ENCODE data around the gene KDM2B. TPM values are rescaled to one million over a fixed set of nuclear protein-coding genes. Genes with fewer than 3 reads are reported as not detected.

KDM2B gene
- total RNA-seq, 3 donors from 2014 or later: 47.3 to 51.8 (median 48.6) TPM

GRCh38 chr12:121446750-121447149 is 134.1 kb downstream of the KDM2B start:
- no peak for ATAC-seq

GRCh38 chr12:121444842-121445202 is 136.0 kb downstream of the KDM2B start:
- no peaks in the 10 kb centered on the region for H3K9me3 Mint-ChIP-seq
- H3K27me3 Mint-ChIP-seq (ENCODE audit: low read depth): no peaks in the 10 kb centered on the region
- ATAC-seq (no peak), DNase-seq (no peak)
- H3K4me1 Mint-ChIP-seq (ENCODE audit: low read depth): peaks cover 6% of the 10 kb centered on the region
- H3K36me3 Mint-ChIP-seq (ENCODE audit: insufficient read depth): peaks cover 15% of the 10 kb centered on the region
- H3K4me3 Mint-ChIP-seq: no peak overlapping the region

More at GRCh38 chr12:121446750-121447149, 134.1 kb downstream of the KDM2B start:
- Mint-ChIP-seq H3K27me3 (ENCODE audit: low read depth) (no peaks in the 10 kb centered on the region), H3K9me3 (no peaks in the 10 kb centered on the region), H3K4me3 (no peak overlapping the region), H3K36me3 (ENCODE audit: insufficient read depth) (peaks cover 8% of the 10 kb centered on the region), H3K4me1 (ENCODE audit: low read depth) (peaks cover 9% of the 10 kb centered on the region)
- no peak for DNase-seq

GRCh38 chr12:121443911-121444841 is 136.6 kb downstream of the KDM2B start:
- ATAC-seq (no peak), DNase-seq (no peak)
- no peaks in the 10 kb centered on the region for H3K27me3 Mint-ChIP-seq (ENCODE audit: low read depth)
- H3K4me1 Mint-ChIP-seq (ENCODE audit: low read depth): peaks cover 6% of the 10 kb centered on the region
- no peak overlapping the region for H3K4me3 Mint-ChIP-seq
- H3K9me3 Mint-ChIP-seq: no peaks in the 10 kb centered on the region
- H3K36me3 Mint-ChIP-seq (ENCODE audit: insufficient read depth): peaks cover 16% of the 10 kb centered on the region

DNA sequence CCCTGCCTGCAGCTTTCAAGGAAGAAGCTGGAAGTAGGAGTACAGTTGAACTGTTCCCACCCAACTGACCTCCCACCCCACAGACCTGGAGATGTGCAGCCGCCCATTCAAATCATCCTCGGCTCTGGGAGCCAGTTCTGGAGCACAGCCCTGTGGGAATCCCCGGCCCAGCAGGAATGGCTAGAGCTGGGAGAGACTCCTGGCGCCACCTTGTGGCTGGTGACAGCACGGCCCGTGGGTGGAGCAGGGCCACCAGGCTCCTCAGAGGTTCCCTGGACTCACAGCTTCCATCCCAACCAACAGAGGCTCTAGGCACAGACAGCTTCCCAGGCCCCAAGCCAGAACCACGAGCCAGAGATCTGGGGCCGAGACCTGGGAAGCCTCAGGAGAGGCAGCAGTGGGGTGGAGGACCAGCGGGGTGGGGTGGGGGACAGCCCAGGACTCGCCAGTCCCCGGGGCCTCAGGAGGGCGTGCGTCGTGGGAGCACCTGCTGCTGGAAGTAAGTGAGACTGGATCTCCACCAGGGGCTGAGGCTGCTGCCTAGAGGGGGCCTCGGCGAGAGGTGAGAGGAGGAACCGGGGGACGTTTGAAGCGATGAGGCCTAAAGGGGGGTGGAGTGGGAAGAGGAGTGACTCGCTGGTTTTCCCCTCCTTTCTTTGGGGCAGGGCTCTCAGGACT is 137.5 kb downstream of the KDM2B start:
- peaks cover 15% of the 10 kb centered on the region for H3K36me3 Mint-ChIP-seq (ENCODE audit: insufficient read depth)
- H3K4me3 Mint-ChIP-seq: no peak overlapping the region
- H3K4me1 Mint-ChIP-seq (ENCODE audit: low read depth): peaks cover 3% of the 10 kb centered on the region
- ATAC-seq (peak; percentile 85 to 89), DNase-seq (peak; percentile 70)
- no peaks in the 10 kb centered on the region for H3K9me3 Mint-ChIP-seq
- H3K27me3 Mint-ChIP-seq (ENCODE audit: low read depth): no peaks in the 10 kb centered on the region

GRCh38 chr12:121442028-121442948 is 138.5 kb downstream of the KDM2B start:
- DNase-seq: no peak
- no peak overlapping the region for H3K4me3 Mint-ChIP-seq
- peaks cover 20% of the 10 kb centered on the region for H3K36me3 Mint-ChIP-seq (ENCODE audit: insufficient read depth)
- no peaks in the 10 kb centered on the region for H3K9me3 Mint-ChIP-seq
- peaks cover 3% of the 10 kb centered on the region for H3K4me1 Mint-ChIP-seq (ENCODE audit: low read depth)
- no peaks in the 10 kb centered on the region for H3K27me3 Mint-ChIP-seq (ENCODE audit: low read depth)
- no peak for ATAC-seq

- no peak overlapping the region for H3K4me3 Mint-ChIP-seq
- H3K9me3 Mint-ChIP-seq: no peaks in the 10 kb centered on the region
- ATAC-seq: no peak
Measured at GRCh38 chr12:121441555-121441954, 139.3 kb downstream of the KDM2B start.

DNA sequence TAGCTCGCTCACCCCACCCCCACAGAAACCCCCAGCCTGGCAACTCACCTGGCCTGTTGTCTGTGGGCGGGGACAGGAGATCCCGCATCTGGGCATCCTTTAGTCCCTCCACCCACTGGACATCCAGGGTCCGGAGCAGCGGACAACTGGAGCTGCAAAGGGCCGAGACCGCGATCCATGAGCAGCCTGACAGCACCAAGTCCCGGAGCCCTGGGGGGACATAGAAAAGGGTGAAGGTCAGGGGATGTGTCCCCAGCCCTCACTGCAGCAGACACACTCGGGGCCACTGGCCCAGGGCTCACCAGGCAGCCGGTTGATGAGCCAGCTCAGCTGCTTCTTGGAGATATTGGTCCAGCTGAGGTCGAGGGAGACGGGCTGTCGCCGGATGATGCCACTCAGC is 140.1 kb downstream of the KDM2B start:
- H3K9me3 Mint-ChIP-seq: no peaks in the 10 kb centered on the region
- H3K4me3 Mint-ChIP-seq: no peak overlapping the region
- H3K27me3 Mint-ChIP-seq (ENCODE audit: low read depth): no peaks in the 10 kb centered on the region
- ATAC-seq (no peak), DNase-seq (no peak)
- H3K36me3 Mint-ChIP-seq (ENCODE audit: insufficient read depth): peaks cover 30% of the 10 kb centered on the region
- H3K4me1 Mint-ChIP-seq (ENCODE audit: low read depth): peaks cover 3% of the 10 kb centered on the region

More at GRCh38 chr12:121441555-121441954, 139.3 kb downstream of the KDM2B start:
- Mint-ChIP-seq H3K36me3 (ENCODE audit: insufficient read depth) (peaks cover 25% of the 10 kb centered on the region), H3K4me1 (ENCODE audit: low read depth) (peaks cover 3% of the 10 kb centered on the region), H3K27me3 (ENCODE audit: low read depth) (no peaks in the 10 kb centered on the region)
- DNase-seq: no peak

DNA sequence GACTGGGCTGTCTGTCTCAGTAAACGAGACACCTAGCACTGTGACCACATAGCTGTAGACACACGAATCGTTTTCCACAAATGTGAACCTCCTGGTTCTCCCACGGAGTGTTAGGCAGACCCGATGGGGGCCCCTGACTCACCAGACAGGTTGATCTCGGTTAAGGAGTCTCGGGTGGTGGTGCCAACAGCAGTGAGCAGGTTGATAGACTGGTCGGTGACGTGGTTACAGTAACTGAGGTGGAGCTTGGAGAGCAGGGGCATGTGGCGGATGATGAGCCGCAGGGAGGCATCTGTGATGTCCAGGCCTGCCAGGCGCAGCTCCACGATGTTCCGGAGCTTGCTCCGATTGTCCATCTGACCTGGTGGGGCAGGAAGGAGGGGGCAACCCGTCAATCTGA is 141.1 kb downstream of the KDM2B start:
- Mint-ChIP-seq H3K36me3 (ENCODE audit: insufficient read depth) (peaks cover 33% of the 10 kb centered on the region), H3K9me3 (no peaks in the 10 kb centered on the region), H3K4me1 (ENCODE audit: low read depth) (peaks cover 3% of the 10 kb centered on the region), H3K27me3 (ENCODE audit: low read depth) (no peaks in the 10 kb centered on the region), H3K4me3 (no peak overlapping the region)
- DNase-seq: no peak
- no peak for ATAC-seq

DNA sequence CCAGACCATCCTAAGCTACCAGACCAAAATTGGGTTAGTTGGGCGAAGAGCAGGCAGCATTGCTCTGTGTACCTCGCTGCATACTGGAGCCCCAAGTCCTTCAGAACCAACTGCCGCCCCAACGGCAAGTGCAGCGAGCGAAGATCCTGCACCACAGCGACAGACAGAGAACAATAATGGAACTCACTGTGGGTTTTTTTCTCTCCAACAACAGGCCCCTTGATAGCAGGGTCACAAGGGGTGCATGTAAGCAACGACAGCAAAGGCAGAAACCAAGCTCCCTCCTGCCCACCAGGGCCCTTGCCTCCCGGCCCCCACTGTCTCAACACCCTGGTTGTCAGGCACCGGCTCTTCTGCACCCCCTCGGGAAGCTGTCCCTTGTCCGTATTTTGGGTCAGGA is 141.9 kb downstream of the KDM2B start:
- Mint-ChIP-seq H3K4me3 (no peak overlapping the region), H3K27me3 (ENCODE audit: low read depth) (no peaks in the 10 kb centered on the region), H3K36me3 (ENCODE audit: insufficient read depth) (peaks cover 36% of the 10 kb centered on the region), H3K9me3 (no peaks in the 10 kb centered on the region), H3K4me1 (ENCODE audit: low read depth) (peaks cover 3% of the 10 kb centered on the region)
- DNase-seq (no peak), ATAC-seq (no peak)

DNA sequence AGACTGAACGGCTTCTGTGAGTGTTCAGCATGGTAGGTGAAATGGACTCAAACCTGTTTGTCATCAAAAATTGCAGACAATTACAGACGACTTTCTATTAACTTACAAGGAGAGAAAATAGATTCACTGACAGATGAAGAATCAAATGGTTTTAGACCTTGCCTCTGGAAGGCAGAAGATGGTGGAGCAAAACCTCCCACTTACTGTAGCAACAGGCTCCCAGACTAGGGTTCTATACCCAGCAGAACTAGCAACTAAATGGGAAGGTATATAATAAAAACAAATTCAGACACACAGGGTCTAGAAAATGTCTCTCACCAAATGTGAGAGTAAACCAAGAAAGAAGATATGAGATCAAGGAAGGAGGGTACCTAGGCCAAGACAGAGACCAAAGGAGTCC is 144.1 kb downstream of the KDM2B start:
- H3K36me3 Mint-ChIP-seq (ENCODE audit: insufficient read depth): peaks cover 43% of the 10 kb centered on the region
- DNase-seq (no peak), ATAC-seq (no peak)
- peaks cover 2% of the 10 kb centered on the region for H3K4me1 Mint-ChIP-seq (ENCODE audit: low read depth)
- no peaks in the 10 kb centered on the region for H3K9me3 Mint-ChIP-seq
- no peak overlapping the region for H3K4me3 Mint-ChIP-seq
- H3K27me3 Mint-ChIP-seq (ENCODE audit: low read depth): no peaks in the 10 kb centered on the region

DNA sequence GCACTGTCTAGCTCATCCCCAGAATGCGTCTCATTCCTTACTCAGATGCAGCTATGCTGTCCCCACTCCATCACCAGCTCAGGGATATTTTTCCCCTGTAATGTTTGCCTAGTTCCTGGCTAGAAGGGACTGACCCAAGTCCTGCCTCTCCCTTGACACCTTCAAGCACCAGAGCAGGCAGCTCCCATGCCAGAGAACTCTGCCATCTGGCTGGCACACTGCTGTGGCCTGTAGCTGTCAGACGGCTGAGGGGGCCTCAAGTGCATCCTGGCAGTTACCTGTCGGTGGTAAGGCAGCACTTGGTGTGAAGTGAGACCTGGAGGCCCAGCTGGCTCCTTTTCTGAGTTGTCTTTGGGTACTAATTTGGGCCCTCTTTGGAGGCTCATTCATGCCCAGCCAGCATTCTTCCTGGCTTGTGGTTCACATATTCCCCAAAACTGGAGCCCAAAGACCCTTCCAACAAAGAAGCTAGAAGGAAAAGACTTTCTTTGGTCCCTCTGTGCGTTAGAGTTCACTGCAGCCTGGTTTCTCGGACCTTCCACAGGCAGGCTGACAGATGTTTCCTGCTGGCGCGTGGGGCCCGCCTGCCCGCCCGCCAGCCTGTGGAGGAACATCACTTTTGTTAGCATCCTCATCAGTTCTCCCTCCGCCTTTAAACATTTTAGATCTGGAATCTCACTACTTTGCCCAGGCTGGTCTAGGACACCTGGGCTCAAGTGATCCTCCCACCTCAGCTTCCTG is 147.9 kb downstream of the KDM2B start:
- no peaks in the 10 kb centered on the region for H3K9me3 Mint-ChIP-seq
- peaks cover 2% of the 10 kb centered on the region for H3K4me1 Mint-ChIP-seq (ENCODE audit: low read depth)
- no peak overlapping the region for H3K4me3 Mint-ChIP-seq
- ATAC-seq (no peak), DNase-seq (no peak)
- H3K36me3 Mint-ChIP-seq (ENCODE audit: insufficient read depth): peaks cover 48% of the 10 kb centered on the region
- no peaks in the 10 kb centered on the region for H3K27me3 Mint-ChIP-seq (ENCODE audit: low read depth)

DNA sequence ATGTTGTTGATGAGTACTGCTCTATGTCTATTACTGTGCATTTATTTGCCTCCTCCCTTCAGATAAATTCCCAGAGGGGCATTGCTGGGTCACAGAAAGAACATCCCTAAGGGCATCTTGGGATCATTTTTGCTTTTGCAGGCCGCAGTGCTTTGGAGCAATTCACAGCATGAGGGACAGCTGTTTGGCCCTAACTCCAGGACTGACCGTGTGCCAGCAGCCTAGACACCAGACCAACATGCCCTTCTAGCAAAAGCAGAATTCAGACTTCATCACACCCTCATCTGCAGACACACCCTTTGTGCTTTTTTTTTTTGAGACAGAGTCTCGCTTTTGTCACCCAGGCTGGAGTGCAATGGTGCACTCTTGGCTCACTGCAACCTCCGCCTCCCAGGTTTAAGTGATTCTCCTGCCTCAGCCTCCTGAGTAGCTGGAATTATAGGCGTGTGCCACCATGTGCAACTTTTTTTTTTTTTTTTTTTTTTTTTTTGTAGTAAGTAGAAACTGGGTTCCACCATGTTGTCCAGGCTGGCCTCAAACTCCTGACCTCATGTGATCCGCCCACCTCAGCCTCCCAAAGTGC is 149.9 kb downstream of the KDM2B start:
- H3K4me1 Mint-ChIP-seq (ENCODE audit: low read depth): peaks cover 2% of the 10 kb centered on the region
- no peaks in the 10 kb centered on the region for H3K27me3 Mint-ChIP-seq (ENCODE audit: low read depth)
- no peak for DNase-seq
- H3K36me3 Mint-ChIP-seq (ENCODE audit: insufficient read depth): peaks cover 42% of the 10 kb centered on the region
- H3K4me3 Mint-ChIP-seq: no peak overlapping the region
- H3K9me3 Mint-ChIP-seq: no peaks in the 10 kb centered on the region
- no peak for ATAC-seq

GRCh38 chr12:121428883-121429282 is 151.9 kb downstream of the KDM2B start:
- no peak for DNase-seq

More at GRCh38 chr12:121428883-121429282, 151.9 kb downstream of the KDM2B start:
- no peak overlapping the region for H3K4me3 Mint-ChIP-seq
- no peaks in the 10 kb centered on the region for H3K9me3 Mint-ChIP-seq
- no peaks in the 10 kb centered on the region for H3K27me3 Mint-ChIP-seq (ENCODE audit: low read depth)
- ATAC-seq: no peak
- peaks cover 42% of the 10 kb centered on the region for H3K36me3 Mint-ChIP-seq (ENCODE audit: insufficient read depth)
- H3K4me1 Mint-ChIP-seq (ENCODE audit: low read depth): peaks cover 2% of the 10 kb centered on the region

Data from activated T-cell treated with anti-CD3 and anti-CD28 coated beads, Interleukin-2, amount 50 U/mL, for 4 hours (primary cell).